CD14-positive monocyte (primary cell): Measurements from ENCODE around the gene POFUT2. TPM values are rescaled to one million over a fixed set of nuclear protein-coding genes. Genes with fewer than 3 reads are reported as not detected.

Source experiments
- DNase-seq, 3 donors: peaks; one replicate each; pipeline ENCODE4 v3.0.0-alpha.2; 2011 to 2022
- H2AFZ ChIP-seq: 2 replicates; pipeline ENCODE4 v1.6.0; 2012; ENCODE audit warnings: mild to moderate bottlenecking, low read depth, low read length, inconsistent platforms; ENCODE audit not compliant: insufficient read depth, poor library complexity, severe bottlenecking
- H3K27ac ChIP-seq, 2 donors: 1 replicate in 1 of 2; 2 replicates in 1 of 2; pipeline ENCODE4 v1.5.1; 2012 to 2013; ENCODE audit warnings: low read length in 2 of 2, control low read depth in 1 of 2, inconsistent platforms in 1 of 2, low read depth in 1 of 2, mild to moderate bottlenecking in 1 of 2
- H3K27me3 ChIP-seq, 2 donors: one replicate each; pipeline versions ENCODE4 v1.6.0 to v1.6.1; 2011 to 2013; ENCODE audit warnings: low read length in 2 of 2; ENCODE audit not compliant: control insufficient read depth in 2 of 2, insufficient read depth in 2 of 2
- H3K36me3 ChIP-seq, 2 donors: replicated peaks in 1 of 2; 1 replicate in 1 of 2; 2 replicates in 1 of 2; pipeline versions ENCODE4 v1.5.1 to v1.6.1; 2012 to 2013; ENCODE audit warnings: low read length in 2 of 2, control low read depth in 1 of 2, inconsistent platforms in 1 of 2, mild to moderate bottlenecking in 1 of 2; ENCODE audit not compliant: insufficient read depth in 2 of 2, control insufficient read depth in 1 of 2
- H3K4me1 ChIP-seq, 2 donors: 1 replicate in 1 of 2; 2 replicates in 1 of 2; pipeline versions ENCODE4 v1.5.1 to v1.6.1; 2012 to 2013; ENCODE audit warnings: low read length in 2 of 2, control low read depth in 1 of 2, inconsistent platforms in 1 of 2, mild to moderate bottlenecking in 1 of 2, moderate library complexity in 1 of 2; ENCODE audit not compliant: insufficient read depth in 2 of 2, control insufficient read depth in 1 of 2
- H3K4me2 ChIP-seq: replicated peaks from 2 replicates; pipeline ENCODE3; 2012; ENCODE audit warnings: low read length, moderate library complexity, mild to moderate bottlenecking; ENCODE audit not compliant: poor library complexity, severe bottlenecking; ENCODE audit errors: extremely low read depth
- H3K4me3 ChIP-seq, 3 experiments: fragments of 200-600 bp in 1 of 3; sonication (generic) in 1 of 3; replicated peaks in 1 of 3; 1 replicate in 2 of 3; 2 replicates in 1 of 3; pipeline ENCODE4 v1.5.1; 2011 to 2013; ENCODE audit warnings: low read length in 3 of 3, mild to moderate bottlenecking in 3 of 3, control low read depth in 2 of 3, low read depth in 2 of 3, inconsistent platforms in 1 of 3, moderate library complexity in 1 of 3
- H3K79me2 ChIP-seq: 2 replicates; pipeline ENCODE4 v1.6.0; 2012; ENCODE audit warnings: mild to moderate bottlenecking, control low read depth, inconsistent platforms, low read length, moderate library complexity; ENCODE audit not compliant: insufficient read depth
- H3K9ac ChIP-seq: 2 replicates; pipeline ENCODE4 v1.6.0; 2017; ENCODE audit warnings: low read length, mild to moderate bottlenecking; ENCODE audit not compliant: insufficient read depth, poor library complexity, severe bottlenecking
- H3K9me3 ChIP-seq, 2 donors: replicated peaks in 1 of 2; 1 replicate in 1 of 2; 2 replicates in 1 of 2; pipeline versions ENCODE4 v1.5.1 to v1.6.1; 2012 to 2013; ENCODE audit warnings: low read length in 2 of 2, control low read depth in 1 of 2; ENCODE audit not compliant: control insufficient read depth in 1 of 2, insufficient read depth in 1 of 2
- H4K20me1 ChIP-seq: 2 replicates; pipeline ENCODE4 v1.6.0; 2012; ENCODE audit warnings: mild to moderate bottlenecking, low read length, control low read depth, moderate library complexity; ENCODE audit not compliant: insufficient read depth
- H3K27ac Mint-ChIP-seq, 7 donors: one replicate each; pipeline ENCODE4 v1.8.0; 2020; ENCODE audit warnings: mild to moderate bottlenecking in 7 of 7, mixed read lengths in 7 of 7, moderate library complexity in 6 of 7, inconsistent platforms in 2 of 7
- H3K27me3 Mint-ChIP-seq, 3 donors: one replicate each; pipeline ENCODE4 v1.8.0; 2021 to 2022; ENCODE audit warnings: low read depth in 3 of 3, mild to moderate bottlenecking in 3 of 3, mixed read lengths in 3 of 3, moderate library complexity in 3 of 3, inconsistent platforms in 1 of 3
- H3K36me3 Mint-ChIP-seq, 2 donors: one replicate each; pipeline ENCODE4 v1.8.0; 2020; ENCODE audit warnings: mixed read lengths in 2 of 2, inconsistent platforms in 1 of 2, mild to moderate bottlenecking in 1 of 2
- H3K4me1 Mint-ChIP-seq: one replicate; pipeline ENCODE4 v1.8.0; 2020; ENCODE audit warnings: mild to moderate bottlenecking, mixed read lengths
- H3K4me3 Mint-ChIP-seq, 2 donors: one replicate each; pipeline ENCODE4 v1.8.0; 2020; ENCODE audit warnings: mild to moderate bottlenecking in 2 of 2, mixed read lengths in 2 of 2, moderate library complexity in 1 of 2
- H3K9me3 Mint-ChIP-seq, 7 donors: one replicate each; pipeline ENCODE4 v1.8.0; 2020 to 2022; ENCODE audit warnings: mixed read lengths in 7 of 7, mild to moderate bottlenecking in 6 of 7, moderate library complexity in 6 of 7, inconsistent platforms in 2 of 7
- WGBS: methylation state at CpG from one replicate; pipeline ENCODE4 v1.1.5; 2013; ENCODE audit warnings: missing lambda C conversion rate; ENCODE audit not compliant: insufficient coverage; 5-methylcytosine and 5-hydroxymethylcytosine counted together
- intact Hi-C, 2 donors: fragments of 100-400 bp; cut with micrococcal nuclease; formaldehyde crosslinking; loops; one replicate each; pipeline versions ENCODE4 v1.15.0 to v1.15.1; 2023
- polyA plus RNA-seq, 3 donors: library from polyadenylated mRNA; depleted of rRNA in 1 of 3; unstranded in 2 of 3; stranded (reverse) in 1 of 3; fragments of 300-500 nt in 2 of 3; fragments of >200 nt in 1 of 3; fragmentation: Illumina TruSeq in 2 of 3; gene quantifications; 1 replicate in 2 of 3; 2 replicates in 1 of 3; pipeline ENCODE4 v1.2.3, GENCODE V29; 2012 to 2021
- TF ChIP-seq, protein P1 (sequence below): fragments of 200-600 bp; IDR thresholded peaks from one replicate; pipeline ENCODE4 v1.8.0; 2022; ENCODE audit warnings: antibody characterized with exemption, mild to moderate bottlenecking

POFUT2 gene
- polyA plus RNA-seq, 3 donors: 1.8 to 21.3 (median 2.8) TPM

DNA sequence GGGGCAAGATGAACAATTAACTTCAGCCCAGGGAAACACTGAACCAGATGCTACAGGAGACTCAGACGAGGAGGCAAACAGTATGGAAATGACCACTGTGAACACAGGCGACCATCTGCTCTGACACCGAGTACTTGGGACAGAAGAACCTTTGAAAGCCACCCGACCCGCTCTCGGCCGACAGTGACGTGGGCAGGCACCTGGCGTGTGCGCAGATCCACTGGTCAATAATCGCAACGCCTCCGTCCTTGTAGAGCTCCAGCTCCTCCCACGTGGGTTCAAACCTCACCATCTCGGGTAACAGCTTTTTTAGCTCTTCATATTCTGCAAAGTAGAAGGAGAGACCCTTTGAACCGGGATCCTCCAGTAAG lies 20.3 kb downstream of the POFUT2 start:
- no peak for DNase-seq
- Mint-ChIP-seq H3K4me3 (no peak overlapping the region), H3K36me3 (peaks cover 45 to 54% of the 10 kb centered on the region in 2 donors), H3K27me3 (no peaks in the 10 kb centered on the region), H3K4me1 (no peaks in the 10 kb centered on the region), H3K27ac (no peak overlapping the region), H3K9me3 (peaks cover 0 to 6% (median 1%) of the 10 kb centered on the region in 7 donors)
- peaks cover 12 to 26% of the 10 kb centered on the region in 2 donors for H3K9me3 ChIP-seq
- peaks cover 64 to 79% of the 10 kb centered on the region in 2 donors for H3K36me3 ChIP-seq
- no peaks in the 10 kb centered on the region for H4K20me1 ChIP-seq
- no peaks in the 10 kb centered on the region for H3K4me1 ChIP-seq
- no peaks in the 10 kb centered on the region for H3K27me3 ChIP-seq
- H3K4me3 ChIP-seq: no peak overlapping the region
- no peak overlapping the region for H3K27ac ChIP-seq
- WGBS: 96% methylated on average over 16 of the region's 16 CpGs
- H3K79me2 ChIP-seq: no peaks in the 10 kb centered on the region
- TF ChIP-seq, protein P1, sequence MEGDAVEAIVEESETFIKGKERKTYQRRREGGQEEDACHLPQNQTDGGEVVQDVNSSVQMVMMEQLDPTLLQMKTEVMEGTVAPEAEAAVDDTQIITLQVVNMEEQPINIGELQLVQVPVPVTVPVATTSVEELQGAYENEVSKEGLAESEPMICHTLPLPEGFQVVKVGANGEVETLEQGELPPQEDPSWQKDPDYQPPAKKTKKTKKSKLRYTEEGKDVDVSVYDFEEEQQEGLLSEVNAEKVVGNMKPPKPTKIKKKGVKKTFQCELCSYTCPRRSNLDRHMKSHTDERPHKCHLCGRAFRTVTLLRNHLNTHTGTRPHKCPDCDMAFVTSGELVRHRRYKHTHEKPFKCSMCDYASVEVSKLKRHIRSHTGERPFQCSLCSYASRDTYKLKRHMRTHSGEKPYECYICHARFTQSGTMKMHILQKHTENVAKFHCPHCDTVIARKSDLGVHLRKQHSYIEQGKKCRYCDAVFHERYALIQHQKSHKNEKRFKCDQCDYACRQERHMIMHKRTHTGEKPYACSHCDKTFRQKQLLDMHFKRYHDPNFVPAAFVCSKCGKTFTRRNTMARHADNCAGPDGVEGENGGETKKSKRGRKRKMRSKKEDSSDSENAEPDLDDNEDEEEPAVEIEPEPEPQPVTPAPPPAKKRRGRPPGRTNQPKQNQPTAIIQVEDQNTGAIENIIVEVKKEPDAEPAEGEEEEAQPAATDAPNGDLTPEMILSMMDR: no peak
- no peak overlapping the region for H2AFZ ChIP-seq
- no peak overlapping the region for H3K4me2 ChIP-seq
- intact Hi-C loops: loop anchor here in 1 of 2 donors (10.0 kb wide), 1 partner anchor 103 kb away; no protein-coding TSS in a partner anchor
- no peak overlapping the region for H3K9ac ChIP-seq

DNA sequence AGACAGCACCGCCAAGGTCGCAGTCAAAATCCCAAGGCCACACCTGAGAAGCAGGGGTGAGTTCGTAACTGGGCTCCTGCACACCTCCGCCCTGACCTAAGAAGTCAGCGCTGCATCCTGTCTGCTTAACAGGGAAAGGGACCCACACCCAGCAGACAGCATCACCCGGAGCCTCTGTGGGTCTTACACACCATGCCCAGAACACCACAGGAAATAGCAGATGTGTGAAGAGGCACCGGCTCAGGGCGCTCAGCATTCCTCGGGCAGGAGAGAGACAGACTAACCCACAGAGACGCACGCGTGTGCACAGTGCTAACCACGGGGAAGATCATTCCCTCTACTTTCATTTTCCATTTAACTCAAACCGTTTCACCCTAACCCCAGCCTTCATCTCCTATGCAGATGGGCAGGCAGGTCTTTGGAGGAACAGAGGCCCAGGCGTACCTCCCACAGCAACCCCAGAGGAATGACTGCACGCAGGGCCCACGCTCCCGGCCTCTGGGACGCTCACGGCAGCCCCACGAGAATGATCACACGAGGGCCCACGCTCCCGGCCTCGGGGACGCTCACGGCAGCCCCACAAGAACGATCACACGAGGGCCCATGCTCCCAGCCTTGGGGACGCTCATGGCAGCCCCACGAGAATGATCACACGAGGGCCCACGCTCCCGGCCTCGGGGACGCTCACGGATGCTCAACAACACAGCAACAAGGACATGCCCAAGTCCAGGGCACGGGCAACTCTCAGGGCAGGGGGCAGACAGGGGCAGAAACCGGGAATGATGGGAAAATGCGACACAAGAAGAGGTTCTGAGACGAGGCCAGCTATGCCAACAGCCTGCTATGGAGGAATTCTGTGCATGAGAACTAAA lies 20.9 kb downstream of the POFUT2 start:
- Histone ChIP-seq H3K27me3 (no peaks in the 10 kb centered on the region), H3K4me3 (no peak overlapping the region), H3K9ac (no peak overlapping the region), H3K9me3 (peaks cover 12 to 20% of the 10 kb centered on the region in 2 donors), H2AFZ (no peak overlapping the region), H3K4me1 (no peaks in the 10 kb centered on the region), H4K20me1 (no peaks in the 10 kb centered on the region), H3K4me2 (no peak overlapping the region), H3K27ac (no peak overlapping the region), H3K79me2 (no peaks in the 10 kb centered on the region), H3K36me3 (peaks cover 61 to 72% of the 10 kb centered on the region in 2 donors)
- Mint-ChIP-seq H3K27me3 (no peaks in the 10 kb centered on the region), H3K27ac (peak overlapping the region in 4 of 7 donors; percentile 18 to 53 (median 41)), H3K4me1 (no peaks in the 10 kb centered on the region), H3K9me3 (peaks cover 0 to 6% (median 1%) of the 10 kb centered on the region in 7 donors), H3K4me3 (no peak overlapping the region), H3K36me3 (peaks cover 45 to 54% of the 10 kb centered on the region in 2 donors)
- peak in 1 of 3 donors; percentile 2 for DNase-seq
- TF ChIP-seq, protein P1: no peak
- 78% methylated on average over 39 of the region's 41 CpGs for WGBS
- intact Hi-C loops: loop anchor here in 1 of 2 donors (10.0 kb wide), 1 partner anchor 102 kb away; no protein-coding TSS in a partner anchor
